GM12891 (cell line): ENCODE data around the gene ABHD1.
A peak's percentile ranks its signal among the peaks of the same experiment; 100 is the strongest.

Source experiments
- DNase-seq: peaks from one replicate; pipeline ENCODE4 v3.0.0; 2011; ENCODE audit warnings: low spot score; ENCODE audit not compliant: insufficient read length
- FAIRE-seq: peaks from 2 replicates; lab custom pipeline; 2011; peaks lifted over from hg19 to GRCh38; lab: Jason Lieb, UNC
- PAX5 ChIP-seq: IDR thresholded peaks from 2 replicates; pipeline ENCODE4 v1.6.1; 2011; ENCODE audit warnings: low read length, moderate library complexity, mild to moderate bottlenecking; ENCODE audit not compliant: insufficient read depth, severe bottlenecking
- POLR2A ChIP-seq: IDR thresholded peaks from 2 replicates; pipeline ENCODE4 v1.6.1; 2011; ENCODE audit warnings: low read depth, low read length, control low read depth
- POLR2AphosphoS5 ChIP-seq: IDR thresholded peaks from 2 replicates; pipeline ENCODE4 v1.6.1; 2011; ENCODE audit warnings: low read depth, low read length, control low read depth
- POU2F2 ChIP-seq: IDR thresholded peaks from 2 replicates; pipeline ENCODE4 v1.6.1; 2011; ENCODE audit warnings: low read depth, mild to moderate bottlenecking, control low read depth, low read length, moderate library complexity
- SPI1 ChIP-seq: IDR thresholded peaks from 2 replicates; pipeline ENCODE4 v1.6.1; 2011; ENCODE audit warnings: low read depth, low read length, control low read depth
- TAF1 ChIP-seq: IDR thresholded peaks from 2 replicates; pipeline ENCODE4 v1.6.1; 2011; ENCODE audit warnings: low read depth, low read length, control low read depth

ABHD1 gene

DNA sequence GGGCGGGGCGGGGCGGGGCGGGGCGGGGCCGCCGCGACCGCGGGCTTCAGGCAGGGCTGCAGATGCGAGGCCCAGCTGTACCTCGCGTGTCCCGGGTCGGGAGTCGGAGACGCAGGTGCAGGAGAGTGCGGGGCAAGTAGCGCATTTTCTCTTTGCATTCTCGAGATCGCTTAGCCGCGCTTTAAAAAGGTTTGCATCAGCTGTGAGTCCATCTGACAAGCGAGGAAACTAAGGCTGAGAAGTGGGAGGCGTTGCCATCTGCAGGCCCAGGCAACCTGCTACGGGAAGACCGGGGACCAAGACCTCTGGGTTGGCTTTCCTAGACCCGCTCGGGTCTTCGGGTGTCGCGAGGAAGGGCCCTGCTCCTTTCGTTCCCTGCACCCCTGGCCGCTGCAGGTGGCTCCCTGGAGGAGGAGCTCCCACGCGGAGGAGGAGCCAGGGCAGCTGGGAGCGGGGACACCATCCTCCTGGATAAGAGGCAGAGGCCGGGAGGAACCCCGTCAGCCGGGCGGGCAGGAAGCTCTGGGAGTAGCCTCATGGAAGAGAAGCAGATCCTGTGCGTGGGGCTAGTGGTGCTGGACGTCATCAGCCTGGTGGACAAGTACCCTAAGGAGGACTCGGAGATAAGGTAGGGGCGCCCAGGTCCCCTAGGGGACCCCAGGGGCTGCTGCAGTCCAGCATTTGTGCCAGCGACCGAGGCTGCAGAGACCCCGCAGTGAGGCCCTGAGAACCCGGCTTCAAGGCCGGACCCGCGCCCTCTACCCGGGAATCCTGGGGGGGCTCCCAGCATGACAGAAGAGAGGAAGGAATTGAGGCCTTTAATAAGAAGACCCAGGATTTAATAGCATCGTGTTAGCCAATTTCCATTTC is 36.7 kb upstream of the ABHD1 start, which contains the start of gene KHK:
Gene KHK, plus strand, starts transcription at position 49 of the 870 bp plus-strand sequence. Its CDS starts 488 bp downstream, at position 537.
- DNase-seq: peak; percentile 51
- TF ChIP-seq SPI1: no peak
- FAIRE-seq: no peak

DNA sequence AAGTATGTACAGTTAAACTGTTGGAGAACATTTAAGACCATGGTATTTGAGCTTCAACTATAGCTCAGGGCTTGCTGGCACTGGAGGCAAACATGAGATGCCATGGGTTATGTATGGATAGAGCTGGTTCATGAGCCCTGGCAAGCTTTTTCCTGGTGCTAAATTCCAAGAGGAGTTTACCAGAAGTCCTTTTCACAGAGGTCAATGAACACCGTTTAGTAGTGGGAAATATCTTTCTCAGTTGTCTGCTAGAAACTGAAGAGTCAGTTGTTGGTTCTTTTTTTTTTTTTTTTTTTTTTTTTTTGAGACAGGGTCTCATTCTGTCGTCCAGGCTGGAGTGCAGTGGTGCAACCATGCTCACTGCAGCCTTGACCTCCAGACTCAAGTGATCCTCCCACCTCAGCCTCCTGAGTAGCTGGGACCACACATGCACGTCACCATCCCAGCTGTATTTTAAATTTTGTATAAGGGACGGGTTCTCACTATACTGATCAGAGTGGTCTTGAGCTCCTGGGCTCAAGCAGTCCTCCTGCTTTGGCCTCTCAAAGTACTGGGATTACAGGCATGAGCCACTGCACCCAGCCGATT is 35.7 kb upstream of the ABHD1 start:
- no peak for TF ChIP-seq SPI1
- no peak for TF ChIP-seq TAF1
- TF ChIP-seq POLR2A: no peak
- TF ChIP-seq POU2F2: no peak
- TF ChIP-seq POLR2AphosphoS5: no peak
- TF ChIP-seq PAX5: no peak
- FAIRE-seq (no peak), DNase-seq (no peak)

DNA sequence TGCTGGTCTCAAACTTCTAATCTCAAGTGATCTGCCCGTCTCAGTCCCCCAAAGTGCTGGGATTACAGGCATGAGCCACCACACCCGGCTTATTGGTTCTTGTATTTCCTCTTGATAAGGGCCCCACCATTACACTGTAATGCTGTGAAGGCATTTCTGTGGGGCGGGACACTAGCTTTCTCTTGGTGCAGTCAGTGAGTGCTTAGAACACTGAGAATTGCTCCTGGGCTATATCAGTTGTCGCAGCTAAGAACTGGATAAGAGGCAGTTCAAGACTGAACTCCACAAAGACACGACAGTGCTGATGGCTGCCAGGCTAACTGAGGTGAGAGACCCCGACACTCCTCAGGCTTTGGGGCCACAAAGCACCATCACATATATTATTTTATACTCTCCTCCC is 35.0 kb upstream of the ABHD1 start:
- FAIRE-seq: no peak
- TF ChIP-seq POLR2AphosphoS5 (no peak), TAF1 (no peak), POLR2A (no peak), POU2F2 (no peak)
- DNase-seq: no peak

DNA sequence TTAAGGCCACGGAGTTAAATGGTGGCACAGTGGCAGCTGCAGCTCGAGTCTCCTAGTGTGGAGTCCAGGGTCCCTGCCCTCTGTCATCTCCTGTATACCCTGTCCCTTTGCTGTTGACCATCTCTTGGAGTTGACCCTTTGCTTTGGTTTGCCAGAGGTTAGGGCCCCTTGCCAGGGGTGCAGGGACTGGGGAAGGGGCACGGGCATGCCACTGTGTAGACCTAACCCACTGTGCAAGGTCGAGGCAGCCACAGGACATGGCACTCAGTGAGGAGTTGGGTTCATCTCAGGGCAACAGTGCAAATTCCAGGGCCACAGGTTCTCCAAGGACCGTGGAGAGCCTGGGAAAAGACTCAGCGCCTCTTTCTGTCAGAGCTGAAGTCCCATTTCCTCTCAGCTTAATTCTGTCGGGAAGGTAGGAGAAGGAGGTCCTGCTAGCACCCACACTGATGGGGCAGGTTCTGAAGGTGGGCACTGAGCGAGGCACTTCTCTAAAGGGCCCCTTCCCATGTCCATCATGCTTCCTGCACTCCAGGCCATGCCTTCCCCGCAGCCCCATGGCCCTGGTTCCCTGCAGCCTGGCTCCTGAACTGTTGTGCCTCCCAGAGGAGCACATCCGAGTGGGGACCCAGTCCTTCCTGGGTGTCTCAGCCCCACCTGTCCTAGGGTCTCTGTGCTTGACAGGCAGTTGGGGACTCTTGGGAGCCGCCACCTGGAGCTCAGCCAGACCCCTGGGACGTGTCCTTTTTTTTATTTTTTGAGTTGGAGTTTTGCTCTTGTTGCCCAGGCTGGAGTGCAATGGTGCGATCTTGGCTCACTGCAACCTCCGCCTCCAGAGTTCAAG is 34.3 kb upstream of the ABHD1 start:
- TF ChIP-seq PAX5: no peak
- TF ChIP-seq SPI1: no peak
- TF ChIP-seq POLR2A: no peak
- no peak for TF ChIP-seq POLR2AphosphoS5
- TF ChIP-seq TAF1: no peak
- no peak for TF ChIP-seq POU2F2
- no peak for FAIRE-seq
- no peak for DNase-seq

GRCh38 chr2:27091746-27092695 is 31.6 kb upstream of the ABHD1 start:
- FAIRE-seq: no peak
- DNase-seq: no peak
- no peak for TF ChIP-seq POU2F2

GRCh38 chr2:27092696-27093429 is 30.8 kb upstream of the ABHD1 start:
- FAIRE-seq (no peak), DNase-seq (no peak)
- TF ChIP-seq TAF1: no peak
- TF ChIP-seq PAX5: no peak
- no peak for TF ChIP-seq POU2F2
- no peak for TF ChIP-seq POLR2AphosphoS5
- TF ChIP-seq POLR2A: no peak
- no peak for TF ChIP-seq SPI1

GRCh38 chr2:27093430-27094352 is 29.9 kb upstream of the ABHD1 start:
- FAIRE-seq (no peak), DNase-seq (no peak)
- TF ChIP-seq POLR2AphosphoS5 (no peak), POU2F2 (no peak), PAX5 (no peak), TAF1 (no peak), POLR2A (no peak), SPI1 (no peak)
